WTC11 (cell line): ENCODE results near the gene LMBRD1.

Experiments used
- CBFB ChIP-seq: sonication (generic); formaldehyde crosslinking; IDR thresholded peaks from 2 replicates; pipeline ENCODE4 v1.8.1; 2022; ENCODE audit warnings: mild to moderate bottlenecking, low read depth, missing genetic modification reagents
- ELF4 ChIP-seq: sonication (generic); formaldehyde crosslinking; IDR thresholded peaks from 2 replicates; pipeline ENCODE4 v1.8.1; 2022; ENCODE audit warnings: low read depth, mild to moderate bottlenecking, moderate library complexity, missing genetic modification reagents
- ESRRA ChIP-seq: sonication (generic); formaldehyde crosslinking; IDR thresholded peaks from 2 replicates; pipeline ENCODE4 v1.8.1; 2022; ENCODE audit warnings: mild to moderate bottlenecking, missing genetic modification reagents, borderline replicate concordance
- GABPB1 ChIP-seq: sonication (generic); formaldehyde crosslinking; IDR thresholded peaks from 2 replicates; pipeline ENCODE4 v1.8.1; 2023; ENCODE audit warnings: mild to moderate bottlenecking, missing genetic modification reagents
- MXD4 ChIP-seq: fragments of 250-450 bp; sonication (Bioruptor Pico); IDR thresholded peaks from 2 replicates; pipeline ENCODE4 v1.8.0; 2021; ENCODE audit warnings: mild to moderate bottlenecking, moderate library complexity, borderline replicate concordance
- SP1 ChIP-seq: sonication (generic); formaldehyde crosslinking; conservative IDR thresholded peaks from 2 replicates; pipeline ENCODE4 v1.8.1; 2022; ENCODE audit warnings: missing genetic modification reagents
- TF ChIP-seq, protein P1 (sequence below): fragments of 200-600 bp; IDR thresholded peaks from 2 replicates; pipeline ENCODE4 v1.8.0; 2022; ENCODE audit warnings: antibody characterized with exemption
- TF ChIP-seq, protein P2 (sequence below): fragments of 250-450 bp; sonication (Bioruptor Pico); IDR thresholded peaks from 2 replicates; pipeline ENCODE4 v1.8.0; 2021; ENCODE audit warnings: mild to moderate bottlenecking
- TF ChIP-seq, protein P3 (sequence below): sonication (generic); formaldehyde crosslinking; IDR thresholded peaks from 2 replicates; pipeline ENCODE4 v1.8.0; 2022; ENCODE audit warnings: mild to moderate bottlenecking, missing genetic modification reagents
- TF ChIP-seq, protein P4 (sequence below): sonication (generic); formaldehyde crosslinking; IDR thresholded peaks from 2 replicates; pipeline ENCODE4 v1.8.1; 2023; ENCODE audit warnings: mild to moderate bottlenecking, missing genetic modification reagents, moderate library complexity

DNA sequence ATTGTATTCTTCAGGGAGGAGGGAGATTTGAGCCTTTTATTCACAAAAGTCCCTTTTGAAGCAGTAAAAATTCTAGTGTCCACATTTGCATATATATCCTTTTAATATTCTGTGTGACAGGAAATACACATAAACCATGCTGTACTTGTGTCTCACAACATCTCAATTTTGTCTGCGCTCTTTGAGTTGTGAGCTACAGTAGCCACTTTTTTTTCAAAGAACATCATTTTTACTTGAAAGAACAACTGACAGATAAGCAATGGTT, 21.3 kb downstream of the LMBRD1 start:
- TF ChIP-seq, protein P1, sequence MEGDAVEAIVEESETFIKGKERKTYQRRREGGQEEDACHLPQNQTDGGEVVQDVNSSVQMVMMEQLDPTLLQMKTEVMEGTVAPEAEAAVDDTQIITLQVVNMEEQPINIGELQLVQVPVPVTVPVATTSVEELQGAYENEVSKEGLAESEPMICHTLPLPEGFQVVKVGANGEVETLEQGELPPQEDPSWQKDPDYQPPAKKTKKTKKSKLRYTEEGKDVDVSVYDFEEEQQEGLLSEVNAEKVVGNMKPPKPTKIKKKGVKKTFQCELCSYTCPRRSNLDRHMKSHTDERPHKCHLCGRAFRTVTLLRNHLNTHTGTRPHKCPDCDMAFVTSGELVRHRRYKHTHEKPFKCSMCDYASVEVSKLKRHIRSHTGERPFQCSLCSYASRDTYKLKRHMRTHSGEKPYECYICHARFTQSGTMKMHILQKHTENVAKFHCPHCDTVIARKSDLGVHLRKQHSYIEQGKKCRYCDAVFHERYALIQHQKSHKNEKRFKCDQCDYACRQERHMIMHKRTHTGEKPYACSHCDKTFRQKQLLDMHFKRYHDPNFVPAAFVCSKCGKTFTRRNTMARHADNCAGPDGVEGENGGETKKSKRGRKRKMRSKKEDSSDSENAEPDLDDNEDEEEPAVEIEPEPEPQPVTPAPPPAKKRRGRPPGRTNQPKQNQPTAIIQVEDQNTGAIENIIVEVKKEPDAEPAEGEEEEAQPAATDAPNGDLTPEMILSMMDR, result no peak
- no peak for TF ChIP-seq ELF4 (CRISPR knock-in tag)
- TF ChIP-seq ESRRA (CRISPR knock-in tag), result no peak
- TF ChIP-seq, protein P2, sequence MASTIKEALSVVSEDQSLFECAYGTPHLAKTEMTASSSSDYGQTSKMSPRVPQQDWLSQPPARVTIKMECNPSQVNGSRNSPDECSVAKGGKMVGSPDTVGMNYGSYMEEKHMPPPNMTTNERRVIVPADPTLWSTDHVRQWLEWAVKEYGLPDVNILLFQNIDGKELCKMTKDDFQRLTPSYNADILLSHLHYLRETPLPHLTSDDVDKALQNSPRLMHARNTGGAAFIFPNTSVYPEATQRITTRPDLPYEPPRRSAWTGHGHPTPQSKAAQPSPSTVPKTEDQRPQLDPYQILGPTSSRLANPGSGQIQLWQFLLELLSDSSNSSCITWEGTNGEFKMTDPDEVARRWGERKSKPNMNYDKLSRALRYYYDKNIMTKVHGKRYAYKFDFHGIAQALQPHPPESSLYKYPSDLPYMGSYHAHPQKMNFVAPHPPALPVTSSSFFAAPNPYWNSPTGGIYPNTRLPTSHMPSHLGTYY, result no peak
- no peak for TF ChIP-seq CBFB (CRISPR knock-in tag)
- no peak for TF ChIP-seq SP1 (CRISPR knock-in tag)
- TF ChIP-seq, protein P3, sequence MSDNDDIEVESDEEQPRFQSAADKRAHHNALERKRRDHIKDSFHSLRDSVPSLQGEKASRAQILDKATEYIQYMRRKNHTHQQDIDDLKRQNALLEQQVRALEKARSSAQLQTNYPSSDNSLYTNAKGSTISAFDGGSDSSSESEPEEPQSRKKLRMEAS, result no peak
- TF ChIP-seq MXD4 (CRISPR knock-in tag), result no peak
- no peak for TF ChIP-seq GABPB1 (CRISPR knock-in tag)
- TF ChIP-seq, protein P4, sequence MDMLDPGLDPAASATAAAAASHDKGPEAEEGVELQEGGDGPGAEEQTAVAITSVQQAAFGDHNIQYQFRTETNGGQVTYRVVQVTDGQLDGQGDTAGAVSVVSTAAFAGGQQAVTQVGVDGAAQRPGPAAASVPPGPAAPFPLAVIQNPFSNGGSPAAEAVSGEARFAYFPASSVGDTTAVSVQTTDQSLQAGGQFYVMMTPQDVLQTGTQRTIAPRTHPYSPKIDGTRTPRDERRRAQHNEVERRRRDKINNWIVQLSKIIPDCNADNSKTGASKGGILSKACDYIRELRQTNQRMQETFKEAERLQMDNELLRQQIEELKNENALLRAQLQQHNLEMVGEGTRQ, result no peak
